Superior temporal gyrus (tissue), 1 donor: Measurements from ENCODE around the gene ARPIN.
"Not testable (repeated sequence)": the region's sequence is repeated elsewhere in the genome, so short reads cannot be mapped to it uniquely, and the experiment has no call there.

Source experiments
- DNase-seq: peaks from one replicate; pipeline ENCODE4 v3.0.0-alpha.2; 2016; ENCODE audit errors: extremely low spot score

Gene ARPIN

GRCh38 chr15:89878323-89878722, 34.4 kb downstream of the ARPIN start:
- DNase-seq: no peak

GRCh38 chr15:89877083-89877425, 35.7 kb downstream of the ARPIN start:
- DNase-seq: no peak

- no peak for DNase-seq
These were observed 36.2 kb downstream of the ARPIN start for GRCh38 chr15:89876396-89877082.

GRCh38 chr15:89875741-89876140, 37.0 kb downstream of the ARPIN start:
- DNase-seq: no peak

DNA sequence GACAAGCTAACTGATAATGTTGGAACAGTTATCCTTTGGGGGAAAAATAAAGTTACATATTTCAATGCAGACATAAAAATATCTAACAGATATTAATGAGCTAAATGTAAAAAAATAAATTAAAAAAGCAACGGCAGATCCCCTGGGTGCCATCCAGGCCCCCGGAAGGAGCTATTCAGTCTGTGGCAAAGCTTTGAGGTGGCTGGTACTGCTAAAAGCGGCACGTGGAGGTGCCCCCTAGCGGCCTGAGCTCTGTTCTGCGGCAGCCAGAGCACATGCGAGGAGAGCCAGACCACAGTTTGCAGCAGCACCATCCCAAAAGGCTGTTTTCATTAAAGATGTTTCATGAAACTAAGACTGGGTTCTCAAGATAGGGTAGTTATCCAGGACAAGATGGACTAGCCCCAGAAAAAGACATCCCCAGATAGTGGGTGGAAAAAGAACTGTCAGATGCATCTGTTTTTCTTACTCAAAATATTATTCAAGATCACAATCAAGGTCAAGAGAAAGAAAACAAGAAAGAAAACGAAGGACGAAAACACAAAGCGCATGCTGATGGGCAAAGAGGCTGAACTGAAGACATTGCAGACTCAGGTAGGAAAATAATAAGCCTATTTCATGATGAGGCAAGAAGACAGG, 37.7 kb downstream of the ARPIN start:
- peak; percentile 89 for DNase-seq

- DNase-seq: no peak
These were observed 42.0 kb downstream of the ARPIN start for GRCh38 chr15:89870688-89871288.

- no peak for DNase-seq
These were observed 42.7 kb downstream of the ARPIN start for GRCh38 chr15:89870006-89870405.

- not testable (repeated sequence) for DNase-seq
These were observed 43.3 kb downstream of the ARPIN start for GRCh38 chr15:89869490-89869889.

GRCh38 chr15:89864958-89865739, 47.6 kb downstream of the ARPIN start:
- no peak for DNase-seq

DNA sequence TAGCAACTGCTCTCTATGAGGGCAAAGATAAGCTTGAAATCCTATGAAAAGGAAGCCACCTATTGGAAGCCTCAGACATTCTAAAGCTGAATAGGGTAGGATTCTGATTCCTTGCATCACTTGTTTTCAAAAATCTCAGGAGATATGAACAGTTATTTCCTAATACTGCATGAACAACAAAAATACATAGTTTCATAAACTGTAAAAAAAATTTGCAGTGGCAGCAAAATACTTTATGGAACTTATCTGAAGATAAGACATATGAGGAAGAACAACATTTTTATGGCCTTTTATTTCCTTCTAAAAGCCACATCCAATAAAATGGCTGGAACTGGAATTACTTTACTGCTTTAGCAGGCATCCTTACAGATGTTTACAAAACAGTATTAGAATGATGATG, 48.8 kb downstream of the ARPIN start:
- no peak for DNase-seq

GRCh38 chr15:89860891-89861290, 51.9 kb downstream of the ARPIN start:
- DNase-seq: no peak

DNA sequence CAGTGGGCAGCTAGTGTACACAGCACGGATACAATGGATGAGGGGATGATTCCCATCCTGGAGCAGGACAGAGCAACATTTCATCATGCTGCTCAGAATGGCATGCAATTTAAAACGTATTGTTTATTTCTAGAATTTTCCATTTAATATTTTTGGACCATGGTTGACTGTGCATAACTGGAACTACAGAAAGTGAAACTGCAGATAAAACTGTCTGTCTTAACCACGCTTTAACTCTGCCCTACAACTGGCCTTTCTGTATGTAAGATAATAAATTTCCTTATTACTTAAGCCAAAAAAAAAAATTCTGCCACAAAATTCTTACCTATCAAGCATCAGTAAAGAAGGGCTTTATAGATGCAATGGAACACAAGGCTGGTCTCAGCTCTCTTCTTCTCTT, 52.3 kb downstream of the ARPIN start:
- no peak for DNase-seq

GRCh38 chr15:89858661-89859458, 53.9 kb downstream of the ARPIN start:
- no peak for DNase-seq

- DNase-seq: no peak
These were observed 55.1 kb downstream of the ARPIN start for GRCh38 chr15:89857673-89858072.

DNA sequence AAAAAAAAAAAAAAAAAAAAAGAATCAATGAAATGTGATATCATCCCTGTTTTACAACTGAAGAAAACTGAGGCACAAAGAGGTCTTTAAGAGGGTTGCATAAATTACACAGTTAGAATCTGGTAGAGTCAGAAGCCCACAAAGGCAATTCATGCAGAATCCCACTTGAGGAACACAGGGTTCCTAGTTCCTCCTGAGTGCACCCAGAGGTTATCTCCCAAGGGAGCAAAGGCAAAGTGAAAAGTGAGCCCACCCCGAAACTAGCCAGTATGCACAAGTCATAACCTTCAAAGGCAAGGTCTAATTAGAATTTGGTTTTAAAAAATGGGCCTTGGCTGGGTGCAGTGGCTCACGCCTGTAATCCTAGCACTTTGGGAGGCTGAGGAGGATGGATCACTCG, 56.8 kb downstream of the ARPIN start:
- DNase-seq: no peak

GRCh38 chr15:89854863-89855262, 57.9 kb downstream of the ARPIN start:
- not testable (repeated sequence) for DNase-seq

DNA sequence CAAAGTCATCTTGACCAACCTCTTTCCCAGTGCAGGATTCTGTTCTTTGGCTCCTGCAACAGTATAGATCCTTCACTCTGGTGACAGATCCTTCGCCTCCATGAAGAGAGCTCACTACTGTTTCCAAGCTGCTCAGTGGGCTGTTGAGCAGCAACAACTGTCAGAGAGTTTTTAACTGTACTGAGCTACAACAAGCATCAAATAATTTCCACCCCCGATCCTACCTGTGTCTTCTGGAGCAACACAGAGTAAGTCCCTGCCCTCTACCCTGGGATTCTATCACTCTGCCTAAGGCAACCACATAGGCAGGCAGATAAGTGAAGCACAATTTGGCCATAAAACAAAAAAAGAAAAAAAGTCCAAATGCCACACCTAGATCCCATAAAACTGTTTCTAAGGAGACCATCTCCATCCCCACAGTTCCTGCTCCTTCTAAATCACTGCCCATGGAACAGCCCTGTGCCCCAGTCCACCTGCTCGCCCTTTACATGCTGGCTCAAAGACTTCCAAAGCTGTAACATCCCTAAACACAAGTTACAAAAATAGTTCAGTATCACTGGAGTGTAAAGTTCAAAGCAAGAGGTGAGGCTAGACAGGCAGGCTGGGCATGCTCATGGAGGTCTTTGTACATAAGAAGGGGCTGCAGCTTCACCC, 60.3 kb downstream of the ARPIN start:
- DNase-seq: no peak

GRCh38 chr15:89851673-89852341, 60.9 kb downstream of the ARPIN start:
- no peak for DNase-seq

- DNase-seq: no peak
These were observed 63.8 kb downstream of the ARPIN start for GRCh38 chr15:89848970-89849292.

DNA sequence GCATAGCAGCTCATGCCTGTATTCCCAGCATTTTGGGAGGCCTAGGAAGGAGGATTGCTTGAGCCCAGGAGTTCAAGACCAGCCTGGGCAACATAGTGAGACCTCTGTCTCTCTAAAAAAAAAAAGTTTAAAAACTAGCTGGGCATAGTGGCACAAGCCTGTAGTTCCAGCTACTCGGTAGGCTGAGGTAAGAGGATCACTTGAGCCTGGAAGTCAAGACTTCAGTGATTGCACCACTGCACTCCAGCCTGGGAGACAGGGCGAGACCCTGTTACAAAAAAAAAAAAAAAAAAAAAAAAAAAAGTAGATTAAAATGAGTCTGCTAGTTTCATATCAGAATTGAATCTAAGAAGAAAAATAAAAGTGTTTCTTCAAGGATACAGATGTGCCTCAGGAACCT, 65.7 kb downstream of the ARPIN start:
- DNase-seq: no peak
